Gastroesophageal sphincter (tissue), 4 donors: ENCODE data around the gene PTBP1. TPM values are rescaled to one million over a fixed set of nuclear protein-coding genes. Genes with fewer than 3 reads are reported as not detected.

Source experiments
- ATAC-seq: fragments of 150-250 bp; one replicate; pipeline ENCODE4 v1.9.1; 2016; ENCODE audit warnings: mild to moderate bottlenecking, moderate library complexity
- H3K27ac ChIP-seq, 4 donors: fragments of 200-600 bp; sonication (generic) in 3 of 4; 1 replicate in 3 of 4; 2 replicates in 1 of 4; pipeline ENCODE4 v1.5.1; 2016 to 2019
- H3K27me3 ChIP-seq: fragments of 200-600 bp; sonication (generic); one replicate; pipeline ENCODE4 v1.5.1; 2019
- H3K36me3 ChIP-seq, 2 donors: fragments of 200-600 bp; sonication (generic); one replicate each; pipeline ENCODE4 v1.5.1; 2019; ENCODE audit warnings: control low read depth in 1 of 2
- H3K4me1 ChIP-seq, 3 donors: fragments of 200-600 bp; sonication (generic); 1 replicate in 2 of 3; 2 replicates in 1 of 3; pipeline ENCODE4 v1.5.1; 2016 to 2019; ENCODE audit warnings: control low read depth in 2 of 3
- H3K4me3 ChIP-seq, 2 donors: fragments of 200-600 bp; sonication (generic); one replicate each; pipeline ENCODE4 v1.5.1; 2019; ENCODE audit warnings: mild to moderate bottlenecking in 1 of 2, moderate library complexity in 1 of 2
- H3K9me3 ChIP-seq, 3 donors: fragments of 200-600 bp; sonication (generic); one replicate each; pipeline ENCODE4 v1.5.1; 2017 to 2019; ENCODE audit warnings: control low read depth in 2 of 3
- CTCF ChIP-seq, 4 experiments: fragments of 200-600 bp in 2 of 4; fragments of 450-650 bp in 2 of 4; sonication (generic) in 1 of 4; IDR thresholded peaks; one replicate each; pipeline ENCODE4 v1.5.1; 2017 to 2019; ENCODE audit warnings: antibody characterized with exemption in 4 of 4, mild to moderate bottlenecking in 2 of 4, moderate library complexity in 2 of 4
- EP300 ChIP-seq: sonication (generic); formaldehyde crosslinking; IDR thresholded peaks from one replicate; pipeline ENCODE4 v1.6.1; 2017; ENCODE audit warnings: antibody characterized with exemption, mild to moderate bottlenecking
- POLR2A ChIP-seq, 2 donors: fragments of 450-650 bp; IDR thresholded peaks; one replicate each; pipeline ENCODE4 v1.6.1; 2017; ENCODE audit warnings: antibody characterized with exemption in 2 of 2, mild to moderate bottlenecking in 2 of 2, moderate library complexity in 1 of 2
- POLR2AphosphoS5 ChIP-seq: sonication (generic); formaldehyde crosslinking; IDR thresholded peaks from one replicate; pipeline ENCODE4 v1.6.1; 2017; ENCODE audit warnings: antibody characterized with exemption
- WGBS, 2 donors: methylation state at CpG; one replicate each; pipeline ENCODE4 v1.1.5; 2018; ENCODE audit warnings: low coverage in 1 of 2; 5-methylcytosine and 5-hydroxymethylcytosine counted together
- total RNA-seq, 4 donors: library from RNA; depleted of rRNA; stranded (reverse); fragments of >200 nt; gene quantifications; one replicate each; pipeline ENCODE4 v1.1.0, GENCODE V29; 2016

PTBP1 gene
- total RNA-seq, 4 donors from 2014 or later, result 68.6 to 95.6 (median 79.3) TPM

DNA sequence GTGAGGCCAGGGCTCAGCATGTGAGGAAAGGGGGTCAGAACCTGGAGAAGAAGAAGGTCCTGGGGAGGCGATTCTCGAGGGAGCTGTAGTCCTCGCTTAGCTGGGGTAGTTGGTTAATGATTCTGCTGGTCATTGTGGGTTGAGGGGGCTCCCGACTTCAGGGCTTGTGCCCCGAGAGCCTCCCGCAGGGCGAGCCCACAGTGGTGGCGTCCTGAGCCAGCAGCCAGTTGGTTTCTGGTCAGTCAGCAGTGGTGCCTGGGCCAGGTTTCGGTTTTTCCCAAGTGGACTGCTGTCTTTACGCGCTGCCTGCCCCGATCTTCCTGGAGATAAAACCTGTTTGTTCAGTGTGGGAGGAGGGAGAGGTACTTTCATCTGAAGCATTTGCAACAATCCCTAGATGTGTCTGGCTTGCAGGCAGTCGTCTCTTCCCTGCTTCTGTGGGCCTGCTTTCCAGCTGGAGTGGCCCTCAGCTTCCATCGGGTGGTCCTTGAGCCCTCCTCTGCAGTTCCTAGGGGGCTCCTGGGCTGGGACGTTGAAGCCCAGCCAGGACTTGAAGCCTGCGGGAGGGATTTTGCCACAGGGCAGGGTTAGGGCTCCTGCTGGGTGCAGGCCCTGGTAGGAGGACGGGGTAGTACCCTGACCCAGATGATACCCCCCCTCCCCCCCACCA, 3.2 kb downstream of the PTBP1 start:
- no peak for ATAC-seq
- no peak for TF ChIP-seq CTCF (IDR thresholded peaks at IDR 0.05)
- TF ChIP-seq EP300, result no peak
- no peak for TF ChIP-seq POLR2A (IDR thresholded peaks at IDR 0.05)
- no peak for TF ChIP-seq POLR2AphosphoS5
- H3K27me3 ChIP-seq, result no peaks in the 10 kb centered on the region
- H3K27ac ChIP-seq, result peak overlapping the region in 3 of 4 donors; percentile 63 to 99 (median 71)
- 33 to 39% methylated on average over 1 to 3 of the region's 17 CpGs for WGBS, 2 donors
- H3K9me3 ChIP-seq, result no peaks in the 10 kb centered on the region
- H3K4me1 ChIP-seq, result peaks cover 5 to 86% (median 62%) of the 10 kb centered on the region in 3 donors
- H3K36me3 ChIP-seq, result peaks cover 0 to 38% of the 10 kb centered on the region in 2 donors
- H3K4me3 ChIP-seq, result peak overlapping the region in 1 of 2 donors; percentile 98

DNA sequence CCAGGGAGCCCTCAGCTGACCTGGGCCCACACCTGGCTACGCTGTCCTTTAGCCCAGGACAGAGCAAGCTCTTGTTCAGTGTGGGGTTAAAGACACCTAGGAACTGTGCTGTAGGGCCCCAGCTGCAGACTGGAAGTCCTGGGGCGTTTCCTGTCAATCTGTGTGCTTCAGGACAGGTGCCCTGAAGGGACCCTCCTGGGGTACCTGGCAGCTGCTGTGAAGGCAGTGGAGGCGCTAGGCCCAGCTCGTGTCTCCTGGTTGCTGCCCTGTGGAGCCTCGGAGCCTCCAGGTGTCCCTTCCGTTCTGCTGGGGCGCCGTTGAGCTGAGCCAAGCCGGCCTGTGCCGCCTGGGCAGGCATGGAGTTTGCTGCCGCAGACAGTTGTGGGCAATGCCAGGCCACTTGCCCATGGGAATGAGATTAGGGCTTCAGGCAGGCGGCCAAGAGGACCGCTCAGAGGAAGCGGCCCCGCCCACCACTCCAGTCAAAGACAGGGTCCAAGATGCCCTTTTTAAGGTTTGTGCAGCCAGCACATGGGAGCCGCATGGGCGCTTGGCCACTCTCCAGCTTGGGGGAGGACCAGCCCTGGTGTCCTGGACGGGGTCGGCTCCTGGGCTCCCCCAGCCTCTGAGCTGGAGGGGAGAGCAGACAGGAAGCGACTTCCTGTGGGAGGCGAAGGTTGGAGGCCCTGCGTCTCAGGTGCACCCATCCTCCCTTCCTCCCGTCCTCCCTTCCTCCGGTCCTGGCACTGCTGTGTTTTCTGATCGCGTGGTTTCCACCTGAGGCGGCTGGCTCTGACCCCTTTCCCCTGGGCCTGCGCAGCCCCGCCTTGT, 4.0 kb downstream of the PTBP1 start:
- TF ChIP-seq CTCF (IDR thresholded peaks at IDR 0.05) (no peak), POLR2AphosphoS5 (peak; percentile 64)
- Histone ChIP-seq H3K4me1 (peaks cover 5 to 84% (median 56%) of the 10 kb centered on the region in 3 donors), H3K27ac (peak overlapping the region in 3 of 4 donors; percentile 63 to 99 (median 71)), H3K36me3 (peaks cover 0 to 46% of the 10 kb centered on the region in 2 donors), H3K9me3 (no peaks in the 10 kb centered on the region), H3K4me3 (peak overlapping the region in 1 of 2 donors; percentile 98), H3K27me3 (no peaks in the 10 kb centered on the region)
- no peak for ATAC-seq
- WGBS, 2 donors, result 0% methylated on average over 2 of the region's 29 CpGs; no CpG with 5 or more reads in 1 of the 2 donors

DNA sequence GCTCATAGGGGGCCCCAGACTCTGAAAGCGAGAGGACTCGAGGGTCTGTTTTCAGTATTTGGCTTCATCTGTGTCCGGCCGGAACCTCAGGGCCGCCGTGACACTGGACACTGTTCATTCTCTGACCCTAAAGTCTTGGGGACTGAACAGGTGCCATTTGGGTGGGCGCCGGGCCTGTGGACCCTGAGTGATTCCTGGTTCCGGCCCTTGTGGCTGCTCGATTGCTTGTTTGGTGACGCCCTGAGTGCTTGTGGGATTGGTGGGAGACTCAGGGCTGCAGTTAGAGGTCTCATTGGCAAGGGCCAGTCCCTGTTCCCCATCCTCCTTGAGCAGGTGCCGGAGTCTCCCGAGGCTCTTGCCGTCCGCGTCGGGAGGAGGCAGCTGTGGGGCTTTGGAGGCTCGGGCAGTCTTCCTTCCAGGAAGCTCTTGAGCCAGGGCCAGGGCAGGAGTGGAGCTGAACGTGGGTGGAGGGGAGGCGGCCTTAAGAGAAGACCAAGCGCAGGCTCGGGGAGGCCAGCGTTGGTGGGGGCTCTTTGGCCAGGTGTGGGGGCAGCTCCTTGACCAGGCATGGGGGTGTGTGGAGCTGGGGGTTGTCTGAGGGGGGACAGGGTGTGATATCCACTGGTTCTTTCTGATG, 4.7 kb downstream of the PTBP1 start:
- H3K36me3 ChIP-seq, result peaks cover 0 to 53% of the 10 kb centered on the region in 2 donors
- no peaks in the 10 kb centered on the region for H3K27me3 ChIP-seq
- peaks cover 5 to 86% (median 54%) of the 10 kb centered on the region in 3 donors for H3K4me1 ChIP-seq
- no peaks in the 10 kb centered on the region for H3K9me3 ChIP-seq
- TF ChIP-seq POLR2AphosphoS5 (peak; percentile 82), POLR2A (IDR thresholded peaks at IDR 0.05) (no peak)
- peak overlapping the region in 3 of 4 donors; percentile 63 to 99 (median 71) for H3K27ac ChIP-seq
- no peak for ATAC-seq
- H3K4me3 ChIP-seq, result peak overlapping the region in 1 of 2 donors; percentile 98
- 31% methylated on average over 8 of the region's 23 CpGs; no CpG with 5 or more reads in 1 of the 2 donors for WGBS, 2 donors

GRCh38 chr19:802498-803098, 5.3 kb downstream of the PTBP1 start:
- Histone ChIP-seq H3K27me3 (no peaks in the 10 kb centered on the region), H3K9me3 (no peaks in the 10 kb centered on the region), H3K36me3 (peaks cover 0 to 59% of the 10 kb centered on the region in 2 donors), H3K27ac (peak overlapping the region in 3 of 4 donors; percentile 63 to 99 (median 71)), H3K4me3 (peak overlapping the region in 1 of 2 donors; percentile 98), H3K4me1 (peaks cover 5 to 89% (median 54%) of the 10 kb centered on the region in 3 donors)
- WGBS, 2 donors, result 7 to 23% methylated on average over 9 to 21 of the region's 28 CpGs
- no peak for ATAC-seq
- TF ChIP-seq CTCF (IDR thresholded peaks at IDR 0.05) (no peak), EP300 (no peak), POLR2A (IDR thresholded peaks at IDR 0.05) (no peak), POLR2AphosphoS5 (no peak)
